GM18517 (cell line): ENCODE measurements around the gene IKZF1.

Experiments
- ATAC-seq: cut with Tn5 transposase; IDR thresholded peaks from one replicate; pipeline ENCODE4 v1.9.1; 2021; ENCODE audit warnings: mild to moderate bottlenecking, moderate library complexity; ENCODE audit not compliant: unreplicated experiment

Gene IKZF1

DNA sequence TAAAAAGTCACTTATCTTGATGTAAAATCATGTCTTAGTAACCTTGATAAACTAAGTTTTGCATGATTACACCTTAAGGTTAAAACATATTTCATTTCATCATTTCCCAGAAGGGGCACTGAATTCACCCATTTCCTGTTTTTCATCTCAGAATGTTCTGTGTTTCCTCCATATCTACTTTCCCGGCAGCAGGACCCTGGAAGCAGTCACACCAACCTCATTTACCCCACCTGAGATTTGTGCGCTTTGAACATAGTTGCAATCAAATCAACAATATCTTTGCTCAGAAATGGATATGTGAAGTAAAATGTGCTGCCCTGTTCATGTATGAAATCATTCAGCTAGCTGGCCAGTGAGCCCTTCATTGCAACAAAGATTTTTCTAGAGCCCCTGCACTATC lies 46.8 kb downstream of the IKZF1 start:
- no peak for ATAC-seq

DNA sequence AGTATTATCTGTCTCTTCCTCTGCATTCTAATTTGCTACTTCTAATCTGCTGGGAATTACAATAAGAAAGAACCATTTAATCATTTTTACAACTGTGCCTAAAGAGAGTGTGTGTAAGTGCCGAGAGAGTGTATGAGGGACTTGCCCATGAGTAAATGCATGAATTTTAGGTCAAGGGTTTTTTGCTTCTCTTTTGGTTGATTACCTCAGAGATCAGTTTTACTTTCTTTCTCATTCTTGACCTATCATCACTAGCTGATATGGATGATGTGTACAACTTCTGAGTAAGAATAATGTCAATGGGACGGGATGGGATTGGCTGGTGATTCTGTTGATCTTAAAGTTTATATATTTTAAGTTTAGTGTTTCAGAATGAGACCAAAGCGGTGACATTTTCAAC lies 47.8 kb downstream of the IKZF1 start:
- peak; percentile 95 for ATAC-seq

DNA sequence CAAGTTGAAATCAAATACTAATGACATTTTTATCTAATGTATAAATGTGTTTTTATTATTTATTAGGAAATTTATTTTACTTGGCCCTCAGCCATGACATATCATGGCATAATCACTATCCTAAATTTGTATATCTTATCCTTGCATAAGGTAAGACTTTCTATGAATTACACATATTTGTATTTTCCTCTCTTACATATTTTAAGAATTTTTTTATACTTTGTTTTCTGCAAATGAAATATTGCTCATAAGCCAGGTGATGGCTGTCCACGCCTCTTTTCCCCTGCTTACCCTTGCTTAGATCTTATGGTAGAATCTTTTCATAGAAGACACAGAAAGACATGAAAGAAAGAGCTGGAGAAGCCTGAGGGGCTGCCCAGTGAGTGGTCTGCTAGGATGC lies 48.2 kb downstream of the IKZF1 start:
- no peak for ATAC-seq

DNA sequence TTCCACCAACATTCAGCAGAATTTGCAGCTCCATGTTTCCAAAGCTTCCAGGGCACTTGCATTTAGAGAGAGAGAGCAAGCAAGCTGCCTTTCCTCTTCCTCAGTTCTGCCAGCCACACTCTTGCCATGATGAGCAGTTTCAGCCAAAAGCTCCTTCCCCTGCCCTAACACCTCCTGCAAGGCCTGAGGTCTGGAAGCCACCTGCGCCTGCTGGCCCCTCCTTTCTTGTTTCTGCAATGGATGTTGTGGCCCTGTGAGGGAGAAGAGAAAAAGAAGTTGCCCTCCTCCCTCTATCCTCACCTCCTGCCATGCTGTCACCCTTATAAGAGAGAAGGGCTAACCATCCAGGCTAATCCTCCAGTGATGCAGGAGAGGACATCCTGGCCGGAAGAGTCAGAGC lies 48.7 kb downstream of the IKZF1 start:
- no peak for ATAC-seq

DNA sequence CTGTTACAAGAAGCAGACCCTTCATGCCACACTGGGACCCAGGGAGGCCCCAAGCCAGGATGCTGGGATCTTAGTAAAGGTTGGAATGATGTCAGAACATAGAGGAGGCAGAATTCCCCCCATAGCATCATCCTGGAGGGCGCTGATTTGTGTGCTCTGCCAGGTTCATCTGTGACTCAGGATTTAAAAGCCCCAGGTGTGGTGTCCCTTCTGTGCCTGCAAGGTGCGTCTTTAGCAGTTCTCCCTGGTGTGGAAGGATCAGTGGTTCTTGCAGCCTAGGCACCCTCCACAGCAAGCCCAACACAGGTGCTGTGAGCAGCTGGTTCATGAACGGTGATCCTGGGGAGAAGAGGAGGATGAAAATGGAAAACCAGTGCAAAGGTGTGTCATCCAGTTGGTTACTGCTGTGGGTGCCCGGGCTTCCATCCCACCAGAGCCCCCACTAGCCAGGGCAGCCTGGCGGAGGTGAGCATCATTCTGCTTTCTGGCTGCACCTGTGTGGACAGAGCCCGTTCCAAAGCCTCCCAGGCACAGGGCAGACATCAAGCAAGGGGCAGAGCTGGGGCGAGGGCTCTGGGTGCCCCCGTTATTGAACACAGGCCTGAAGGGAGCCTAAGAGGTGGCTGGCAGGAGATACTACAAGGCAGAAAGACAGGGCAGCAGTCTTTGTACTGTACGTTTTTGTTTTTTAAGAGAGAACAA lies 49.5 kb downstream of the IKZF1 start:
- ATAC-seq: no peak

DNA sequence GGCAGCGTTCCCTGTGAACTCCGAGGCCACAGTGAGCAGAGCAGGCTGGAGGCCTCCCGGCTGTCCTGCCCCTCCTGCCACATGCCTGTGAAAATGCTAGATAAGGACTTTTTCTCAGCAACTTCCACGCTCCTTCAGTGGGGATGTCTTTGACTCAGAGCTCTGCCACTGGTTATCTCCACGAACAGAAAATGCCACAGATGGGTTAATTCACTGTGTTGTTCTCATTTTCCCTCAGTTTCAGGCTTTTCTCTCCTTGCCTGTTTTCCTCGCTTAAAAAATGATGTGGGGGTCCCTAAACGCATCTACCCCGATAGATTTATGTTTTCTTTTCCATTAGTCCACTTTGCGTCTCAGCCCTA lies 51.3 kb downstream of the IKZF1 start:
- no peak for ATAC-seq

DNA sequence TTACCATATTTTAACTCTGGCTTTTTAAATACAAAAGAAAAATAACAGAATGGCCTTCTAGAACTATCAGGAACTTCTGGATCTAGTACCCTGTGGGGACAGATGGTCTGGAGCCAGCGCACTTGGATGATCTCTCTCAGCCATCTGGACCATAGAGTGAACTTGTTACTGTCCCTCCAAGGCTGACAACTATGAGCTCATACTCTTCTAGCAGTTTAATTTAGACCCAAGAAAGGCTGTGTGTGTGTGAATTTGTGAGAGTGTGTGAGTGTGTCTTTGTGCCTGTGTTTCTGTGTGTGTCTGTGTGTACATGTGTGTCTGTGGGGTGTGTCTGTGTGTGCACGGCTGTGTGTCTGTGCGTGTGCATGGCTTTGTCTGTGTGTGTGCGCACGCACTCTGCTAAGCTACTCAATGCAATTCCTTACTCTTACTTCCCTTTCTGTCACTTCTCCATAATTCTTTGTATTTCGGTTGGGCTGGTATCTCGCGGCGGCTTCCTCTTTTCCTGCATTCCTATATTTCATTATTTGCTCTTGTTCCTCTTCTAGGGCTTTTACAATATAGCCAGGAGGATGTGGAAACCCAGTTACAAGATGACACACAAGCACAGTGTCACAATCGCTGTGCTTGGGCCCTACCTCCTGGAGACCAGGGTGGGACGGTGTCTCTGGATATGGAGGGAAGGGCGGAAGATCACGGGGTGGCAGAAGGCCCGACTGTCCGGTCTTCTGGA lies 51.9 kb downstream of the IKZF1 start:
- ATAC-seq: no peak

DNA sequence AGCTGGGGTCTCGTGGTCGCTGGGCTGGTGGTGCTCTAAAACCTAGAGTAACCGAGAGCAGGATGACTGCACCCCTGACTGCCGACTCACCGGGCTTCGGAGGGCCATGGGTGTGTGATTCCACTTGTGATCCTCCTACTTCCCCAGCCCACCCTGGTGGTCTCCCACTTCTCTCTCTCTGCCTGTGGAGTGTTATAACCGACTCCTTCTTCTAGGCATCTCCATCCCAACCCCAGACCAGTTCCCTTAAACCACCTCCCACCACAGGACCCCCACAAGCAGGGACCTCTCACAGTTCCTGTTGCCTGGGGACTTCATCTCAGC lies 52.4 kb downstream of the IKZF1 start:
- no peak for ATAC-seq

DNA sequence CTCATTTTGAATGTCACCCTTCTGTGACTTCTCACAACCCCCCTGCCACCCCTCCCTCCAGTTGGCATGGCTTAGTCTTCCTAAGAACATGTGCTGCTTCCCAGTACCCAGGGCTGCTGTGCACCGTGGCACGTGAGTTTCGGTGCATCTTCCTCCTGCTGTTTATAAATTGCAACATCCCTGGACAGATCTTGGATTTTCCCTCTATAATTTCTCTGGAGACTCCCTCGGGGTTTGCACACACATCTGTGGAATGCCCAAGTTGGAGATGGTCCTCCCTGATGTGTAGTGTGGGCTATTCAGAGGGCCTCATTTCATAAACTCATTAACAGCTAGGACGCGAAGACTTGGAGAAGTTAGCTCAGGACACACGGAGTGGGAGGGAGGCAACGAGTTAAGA lies 52.9 kb downstream of the IKZF1 start:
- no peak for ATAC-seq

DNA sequence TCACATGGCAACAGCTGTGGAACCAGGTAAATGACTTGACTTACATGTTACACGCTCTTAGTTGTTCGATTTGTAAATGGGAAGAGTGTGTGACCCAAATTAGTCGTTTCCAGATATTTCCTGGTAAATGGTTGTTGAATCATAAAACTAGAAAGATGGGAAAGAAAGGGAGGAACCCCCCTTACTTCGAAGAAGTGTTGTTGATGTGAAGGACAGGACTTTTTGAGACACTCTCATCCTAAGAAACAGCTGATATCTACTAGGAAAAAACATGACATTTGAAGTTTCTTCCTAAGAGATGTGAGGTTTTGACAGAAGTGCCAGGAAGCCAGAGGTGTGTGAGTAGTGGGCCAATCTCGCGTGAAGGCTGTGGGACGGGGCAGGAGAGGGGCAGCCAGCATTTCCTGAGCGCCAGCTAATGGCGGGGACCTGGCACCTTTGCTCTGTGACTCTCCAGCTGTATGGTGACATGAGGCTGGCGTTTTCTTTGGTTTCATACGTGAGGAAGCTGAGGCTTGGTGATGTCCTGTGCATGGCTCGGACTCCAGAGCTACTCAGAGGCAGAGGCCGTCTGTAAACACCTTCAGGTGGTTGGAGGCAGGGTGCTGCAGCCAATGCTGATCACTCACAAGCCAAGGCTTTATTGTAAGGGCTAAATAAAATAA lies 53.7 kb downstream of the IKZF1 start:
- ATAC-seq: no peak

DNA sequence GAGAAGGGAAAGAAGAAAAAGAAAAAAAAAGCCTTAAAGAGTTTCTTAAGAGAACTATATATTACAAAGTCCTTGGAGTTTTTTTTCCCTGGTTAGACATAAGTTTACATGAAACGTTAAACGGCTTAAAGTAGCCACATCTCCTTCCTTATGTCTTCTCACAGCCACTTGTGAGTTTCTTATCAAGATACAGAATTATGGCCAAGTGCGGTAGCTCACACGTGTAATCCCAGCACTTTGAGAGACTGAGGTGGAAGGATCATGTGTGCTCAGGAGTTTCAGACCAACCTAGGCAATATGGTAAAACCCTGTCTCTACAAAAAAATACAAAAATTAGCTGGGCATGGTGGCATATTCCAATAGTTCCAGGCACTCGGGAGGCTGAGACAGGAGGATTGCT lies 54.3 kb downstream of the IKZF1 start:
- no peak for ATAC-seq

DNA sequence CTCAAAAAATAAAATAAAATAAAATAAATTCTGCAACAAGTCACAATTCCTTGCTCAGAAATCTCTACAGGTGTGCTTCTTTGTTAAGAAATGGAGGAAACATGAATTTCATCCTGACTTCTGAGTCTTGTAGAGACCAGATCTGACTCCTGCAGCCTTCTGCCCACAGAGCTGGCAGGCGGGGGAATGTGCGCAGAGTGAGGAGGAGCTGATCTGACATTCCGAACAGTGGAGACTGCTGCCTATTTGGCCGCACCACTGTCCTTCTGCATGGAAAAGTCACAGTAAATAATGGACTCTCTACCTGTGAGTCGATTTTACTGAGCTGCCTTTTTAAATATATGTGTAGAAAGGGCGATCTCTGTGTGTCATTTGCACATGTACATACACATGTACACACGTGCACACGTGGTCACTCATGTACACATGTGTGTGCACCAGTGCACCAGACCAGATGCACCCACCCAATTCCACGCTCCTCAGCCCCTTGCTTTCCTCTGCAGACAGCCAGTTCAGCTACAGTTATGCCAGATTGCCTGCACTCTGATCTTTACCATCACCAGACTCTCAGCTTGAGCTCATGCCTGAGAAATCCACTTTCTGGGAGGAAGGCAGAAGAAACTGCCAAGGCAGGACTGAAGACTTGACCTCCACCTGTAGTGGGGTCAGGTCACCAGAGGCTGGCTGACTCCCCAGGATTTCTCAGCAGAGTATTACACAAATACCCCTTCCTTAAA lies 54.9 kb downstream of the IKZF1 start:
- no peak for ATAC-seq

DNA sequence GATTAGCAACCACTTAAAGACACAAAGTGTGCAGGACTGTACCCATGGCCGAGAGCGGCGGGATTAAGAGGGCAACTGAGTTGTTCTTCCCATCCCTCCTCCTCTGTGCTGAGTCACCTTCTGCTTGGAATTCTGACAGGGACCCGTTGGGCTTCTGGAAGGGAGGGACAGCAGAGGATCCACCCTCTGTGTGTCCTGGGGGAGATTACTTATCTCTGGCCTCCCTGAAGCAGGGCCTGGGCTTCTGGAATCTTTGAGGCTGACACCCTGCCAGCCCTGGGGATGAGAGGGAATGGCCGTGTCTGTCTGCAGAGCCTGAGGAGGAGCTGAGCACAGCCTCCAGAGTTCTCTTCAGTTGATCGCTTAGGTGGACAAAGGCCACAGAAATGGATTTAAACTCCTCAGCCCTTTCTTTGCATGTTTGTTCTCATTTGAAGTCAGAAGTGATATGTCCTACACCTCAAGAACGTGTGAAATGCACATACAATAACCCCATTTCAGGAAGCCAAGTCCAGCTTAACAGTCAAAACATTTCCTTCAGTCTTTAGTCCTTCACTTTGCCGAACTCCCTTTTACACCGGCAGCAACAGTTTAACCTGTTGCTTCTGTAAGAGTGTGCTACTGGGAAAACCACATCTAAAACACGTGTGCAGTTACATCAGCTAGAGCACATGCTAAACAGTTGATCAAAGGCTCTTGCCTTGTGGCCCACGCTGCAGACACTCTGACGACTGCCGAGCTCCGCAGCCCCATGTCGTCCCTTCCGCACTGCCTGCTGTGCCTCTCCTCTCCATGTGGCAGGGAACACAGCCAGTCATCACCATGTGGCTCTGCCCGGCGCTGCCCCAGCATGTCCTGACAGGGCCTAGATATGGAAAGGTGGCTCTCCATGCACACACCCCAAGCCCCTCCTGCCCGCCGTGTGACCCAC lies 55.7 kb downstream of the IKZF1 start:
- ATAC-seq: no peak

DNA sequence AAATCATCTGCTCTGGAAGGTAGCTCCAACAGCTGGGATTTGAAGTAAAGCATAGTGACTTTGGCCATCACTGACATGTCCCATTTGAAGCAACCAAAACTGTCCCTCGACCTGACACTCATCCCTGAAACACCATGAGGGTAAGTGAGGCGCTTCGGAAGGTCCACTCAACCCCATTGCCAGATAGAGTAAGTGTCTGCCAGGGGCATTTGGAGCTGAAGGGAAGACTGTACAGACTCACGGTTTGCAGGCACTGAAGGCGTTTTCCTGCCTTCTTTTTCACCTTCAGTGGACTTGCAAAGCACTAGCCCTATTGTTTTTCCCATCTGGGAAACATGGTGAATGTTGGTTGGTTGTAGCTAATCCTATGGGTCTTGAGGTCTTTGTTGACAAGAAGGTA lies 57.6 kb downstream of the IKZF1 start:
- ATAC-seq: no peak

DNA sequence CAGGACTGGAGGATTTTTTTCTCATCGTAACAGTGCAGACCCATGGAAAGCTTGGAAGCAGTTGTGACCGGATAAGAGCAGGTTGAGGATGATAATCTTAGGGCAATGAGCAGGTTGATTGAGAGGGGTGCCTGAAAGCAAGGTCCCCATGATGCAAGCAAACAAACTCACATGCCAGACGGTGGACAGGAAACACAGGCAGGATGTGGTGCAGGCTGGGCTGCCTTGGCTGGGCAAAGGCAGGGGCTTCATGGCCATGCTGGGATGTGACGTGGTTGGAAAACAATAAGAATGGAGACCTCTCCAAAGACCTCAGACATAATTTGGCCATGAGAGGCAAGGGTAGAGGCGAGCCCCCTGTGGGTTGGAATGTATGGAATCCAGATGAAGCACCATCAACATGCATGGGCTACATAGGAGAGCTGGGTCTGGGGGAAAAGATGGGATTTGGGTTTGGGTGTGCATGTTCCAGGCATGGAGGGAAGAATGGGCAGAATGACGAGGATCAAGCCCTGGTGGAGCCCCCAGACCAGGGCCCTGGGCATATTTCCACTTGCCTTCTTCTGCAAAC lies 58.3 kb downstream of the IKZF1 start:
- no peak for ATAC-seq

DNA sequence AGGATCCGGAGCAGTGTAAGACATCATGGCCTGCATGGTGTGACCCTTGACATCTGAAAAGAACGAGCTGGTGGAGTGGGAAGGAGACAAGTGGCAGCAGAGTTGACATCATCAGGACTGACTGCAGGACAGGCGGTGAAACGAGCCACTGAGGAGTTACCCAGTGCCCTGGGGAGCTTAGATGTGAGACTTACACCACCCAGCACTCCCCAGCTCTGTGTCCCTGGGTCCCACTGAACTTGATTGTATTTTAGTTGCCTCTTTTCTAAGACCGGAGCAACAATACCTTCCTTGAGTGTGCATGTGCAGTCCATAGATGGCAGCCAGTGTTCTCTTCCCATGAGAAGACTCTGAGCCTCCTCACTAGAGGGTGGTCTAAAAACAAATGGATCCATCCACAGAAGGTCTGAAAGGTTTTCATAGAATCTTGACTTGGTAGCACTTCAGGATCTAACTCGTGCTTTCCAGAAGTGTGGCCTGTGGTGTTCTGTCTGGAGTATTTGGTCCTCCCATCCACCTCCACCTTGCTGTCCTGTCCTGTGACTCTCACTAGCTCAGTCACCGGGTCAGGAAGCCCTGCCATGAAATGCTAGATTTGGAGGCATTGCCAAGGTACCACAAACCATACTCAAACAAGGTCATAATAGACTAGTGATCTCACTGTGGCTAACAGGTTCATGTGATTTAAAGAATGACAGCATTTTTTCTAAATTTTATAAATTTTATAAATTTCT lies 59.0 kb downstream of the IKZF1 start:
- ATAC-seq: no peak

DNA sequence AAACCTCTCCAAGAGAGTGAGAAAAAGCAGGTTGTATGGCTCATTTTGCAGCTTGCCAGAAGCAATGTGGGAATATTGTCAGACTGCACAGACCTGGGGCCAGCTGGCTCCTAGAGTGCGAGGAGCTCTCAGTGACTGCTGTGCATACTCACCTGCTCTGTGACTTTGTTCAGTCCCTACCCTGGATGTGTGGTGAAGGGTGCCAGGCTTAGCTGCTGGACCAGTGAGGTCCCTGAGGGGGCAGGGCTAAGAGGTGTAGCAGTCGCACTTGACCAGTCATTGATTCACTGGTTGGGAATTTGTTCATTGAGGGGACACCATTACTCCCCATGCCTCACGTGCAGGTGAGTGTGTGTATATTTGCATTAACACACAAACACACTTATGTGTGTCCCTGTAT lies 60.1 kb downstream of the IKZF1 start:
- ATAC-seq: no peak

DNA sequence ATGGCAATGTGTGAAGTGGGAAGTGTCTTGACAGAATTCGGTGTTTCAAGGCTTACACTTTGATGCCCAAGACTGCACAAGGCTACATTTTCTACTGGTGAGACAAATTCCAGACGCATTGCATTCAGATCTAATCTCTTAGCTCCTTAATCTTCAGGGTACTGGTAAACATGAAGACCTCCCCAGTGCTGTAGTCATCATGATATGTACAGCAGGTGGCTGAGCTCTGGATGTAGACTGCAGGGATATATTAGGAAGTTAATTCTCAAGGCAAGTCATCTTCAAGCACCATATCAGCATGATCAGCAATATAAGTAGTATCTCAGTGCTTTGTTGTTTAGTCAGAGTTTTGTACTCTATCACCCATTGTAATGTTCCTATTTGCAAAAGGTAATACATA lies 61.8 kb downstream of the IKZF1 start:
- no peak for ATAC-seq

DNA sequence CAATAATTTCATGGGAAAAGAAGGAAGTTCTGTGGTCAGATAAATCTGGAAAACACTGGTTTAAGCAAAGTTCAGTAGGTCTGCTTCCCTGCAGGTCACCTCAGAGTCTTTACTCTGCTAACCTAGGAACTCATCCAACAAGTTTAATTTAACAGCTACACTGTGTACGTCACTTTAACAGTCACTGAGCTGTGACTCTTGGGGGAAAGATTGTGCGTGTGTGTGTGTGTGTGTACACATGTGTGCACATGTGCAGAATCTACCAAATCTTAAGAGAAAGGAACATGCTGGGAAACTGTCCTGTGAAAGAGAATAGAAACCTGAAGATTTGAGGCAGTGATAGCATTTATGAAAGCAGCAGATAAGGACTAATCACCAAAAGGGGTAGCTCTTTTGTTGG lies 62.6 kb downstream of the IKZF1 start:
- no peak for ATAC-seq

DNA sequence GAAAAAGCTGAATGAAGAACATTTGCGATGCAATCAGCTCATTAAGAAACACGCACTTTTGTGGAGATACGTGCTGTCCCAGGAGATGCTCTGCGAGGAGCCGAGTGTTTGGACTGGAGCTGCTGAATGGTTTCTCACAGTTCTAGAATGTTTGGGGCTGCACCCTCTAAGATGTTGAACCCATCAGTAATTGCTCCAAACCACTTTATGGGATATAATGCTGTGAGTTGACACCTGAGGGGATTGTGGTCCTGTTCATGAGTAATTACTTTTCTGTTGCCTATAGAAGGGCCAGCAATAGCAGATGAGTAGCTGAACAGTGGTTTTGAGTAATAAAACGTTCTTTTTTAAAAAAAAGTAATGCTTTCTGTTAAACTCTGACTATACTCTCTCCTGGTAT lies 63.1 kb downstream of the IKZF1 start:
- ATAC-seq: no peak
